ENCODE measurements around the gene PHOX2A. TPM values are rescaled to one million over a fixed set of nuclear protein-coding genes. Genes with fewer than 3 reads are reported as not detected.
"Not testable (repeated sequence)": the region's sequence is repeated elsewhere in the genome, so short reads cannot be mapped to it uniquely, and the experiment has no call there.

PHOX2A gene
- total RNA-seq, 1 experiment from 2014 or later, result not detected

- no peaks in the 10 kb centered on the region for H3K36me3 Mint-ChIP-seq (ENCODE audit: insufficient read depth, unreplicated experiment)
- H3K27me3 ChIP-seq (replicated peaks; ENCODE audit: control insufficient read depth, insufficient read depth, low read length), result no peaks in the 10 kb centered on the region
- H3K9me3 ChIP-seq, result peaks cover 14% of the 10 kb centered on the region; the same call in 1 of the 2 replicates
- H3K4me1 Mint-ChIP-seq (ENCODE audit: low read depth, unreplicated experiment), result no peaks in the 10 kb centered on the region
- intact Hi-C loops (cut with micrococcal nuclease; ENCODE audit: unreplicated experiment), result no loop called here
- ChIA-PET POLR2A (no interaction called here), CTCF (interaction anchor here (0.6 to 1.0 kb wide), 3 partner anchors 15 to 95 kb away, joined by 3 to 7 read pairs (median 5); no protein-coding TSS in a partner anchor)
- H3K27ac Mint-ChIP-seq (ENCODE audit: unreplicated experiment), result no peak overlapping the region
- TF ChIP-seq CTCF (IDR thresholded peaks at IDR 0.05; ENCODE audit: insufficient read depth in 1 of 2, low read depth in 1 of 2, low read length in 1 of 2, severe bottlenecking in 1 of 2, unreplicated experiment in 1 of 2), result no peak
- peaks cover 15% of the 10 kb centered on the region for H3K9me3 Mint-ChIP-seq (ENCODE audit: unreplicated experiment)
- H3K36me3 ChIP-seq (ENCODE audit: control insufficient read depth, insufficient read depth, low read length), result no peaks in the 10 kb centered on the region
- DNase-seq, result peak in 1 of 2 experiments; percentile 2
- no peak overlapping the region for H3K4me3 Mint-ChIP-seq (ENCODE audit: unreplicated experiment)
- no TSS peak for BruUV-seq (replicated peaks)
- H3K4me1 ChIP-seq, result no peaks in the 10 kb centered on the region
- no peak overlapping the region for H3K4me3 ChIP-seq (ENCODE audit: low read depth, low read length)
- peaks cover 2% of the 10 kb centered on the region for H3K27me3 Mint-ChIP-seq (ENCODE audit: insufficient read depth, unreplicated experiment)
Measured at GRCh38 chr11:72208281-72208680, 35.7 kb downstream of the PHOX2A start.

GRCh38 chr11:72206794-72207193 lies 37.2 kb downstream of the PHOX2A start:
- CTCF ChIA-PET, result interaction anchor here (1.2 kb wide), 1 partner anchor 23 kb away, joined by 7 read pairs; no protein-coding TSS in a partner anchor

GRCh38 chr11:72204886-72205285 lies 39.1 kb downstream of the PHOX2A start:
- H3K9me3 ChIP-seq, result peaks cover 7% of the 10 kb centered on the region; the same call in 1 of the 2 replicates
- CTCF ChIA-PET, result no interaction called here
- Mint-ChIP-seq H3K4me1 (ENCODE audit: low read depth, unreplicated experiment) (peaks cover under 1% of the 10 kb centered on the region), H3K4me3 (ENCODE audit: unreplicated experiment) (no peak overlapping the region), H3K27ac (ENCODE audit: unreplicated experiment) (no peak overlapping the region), H3K27me3 (ENCODE audit: insufficient read depth, unreplicated experiment) (no peaks in the 10 kb centered on the region), H3K9me3 (ENCODE audit: unreplicated experiment) (peaks cover 11% of the 10 kb centered on the region), H3K36me3 (ENCODE audit: insufficient read depth, unreplicated experiment) (no peaks in the 10 kb centered on the region)
- no peaks in the 10 kb centered on the region for H3K36me3 ChIP-seq (ENCODE audit: control insufficient read depth, insufficient read depth, low read length)
- H3K4me1 ChIP-seq, result no peaks in the 10 kb centered on the region; the same call in 1 of the 2 replicates
- TF ChIP-seq CTCF (IDR thresholded peaks at IDR 0.05; ENCODE audit: insufficient read depth in 1 of 2, low read depth in 1 of 2, low read length in 1 of 2, severe bottlenecking in 1 of 2, unreplicated experiment in 1 of 2), result no peak
- intact Hi-C loops (cut with micrococcal nuclease; ENCODE audit: unreplicated experiment), result no loop called here
- BruUV-seq (replicated peaks), result no TSS peak
- POLR2A ChIA-PET, result no interaction called here
- no peaks in the 10 kb centered on the region for H3K27me3 ChIP-seq (replicated peaks; ENCODE audit: control insufficient read depth, insufficient read depth, low read length)
- H3K4me3 ChIP-seq (ENCODE audit: low read depth, low read length), result no peak overlapping the region
- no peak for DNase-seq

More at GRCh38 chr11:72206794-72207193, 37.2 kb downstream of the PHOX2A start:
- H3K27ac Mint-ChIP-seq (ENCODE audit: unreplicated experiment); H3K4me1 ChIP-seq; BruUV-seq (replicated peaks); H3K36me3 Mint-ChIP-seq (ENCODE audit: insufficient read depth, unreplicated experiment); H3K4me3 ChIP-seq (ENCODE audit: low read depth, low read length); H3K27me3 ChIP-seq (replicated peaks; ENCODE audit: control insufficient read depth, insufficient read depth, low read length); H3K27me3 Mint-ChIP-seq (ENCODE audit: insufficient read depth, unreplicated experiment); H3K4me1 Mint-ChIP-seq (ENCODE audit: low read depth, unreplicated experiment); H3K36me3 ChIP-seq (ENCODE audit: control insufficient read depth, insufficient read depth, low read length); H3K4me3 Mint-ChIP-seq (ENCODE audit: unreplicated experiment); intact Hi-C loops (cut with micrococcal nuclease; ENCODE audit: unreplicated experiment): not testable (repeated sequence)
- peaks cover 14% of the 10 kb centered on the region; the same call in 1 of the 2 replicates for H3K9me3 ChIP-seq
- H3K9me3 Mint-ChIP-seq (ENCODE audit: unreplicated experiment), result peaks cover 15% of the 10 kb centered on the region
- POLR2A ChIA-PET, result interaction anchor here (0.5 kb wide), 1 partner anchor 52 kb away, joined by 3 read pairs; no protein-coding TSS in a partner anchor
- peak in 1 of 2 experiments; percentile 17 for DNase-seq

All from Caco-2 (cell line).